ENCODE results near the gene ST8SIA2.

The ST8SIA2 gene

DNA sequence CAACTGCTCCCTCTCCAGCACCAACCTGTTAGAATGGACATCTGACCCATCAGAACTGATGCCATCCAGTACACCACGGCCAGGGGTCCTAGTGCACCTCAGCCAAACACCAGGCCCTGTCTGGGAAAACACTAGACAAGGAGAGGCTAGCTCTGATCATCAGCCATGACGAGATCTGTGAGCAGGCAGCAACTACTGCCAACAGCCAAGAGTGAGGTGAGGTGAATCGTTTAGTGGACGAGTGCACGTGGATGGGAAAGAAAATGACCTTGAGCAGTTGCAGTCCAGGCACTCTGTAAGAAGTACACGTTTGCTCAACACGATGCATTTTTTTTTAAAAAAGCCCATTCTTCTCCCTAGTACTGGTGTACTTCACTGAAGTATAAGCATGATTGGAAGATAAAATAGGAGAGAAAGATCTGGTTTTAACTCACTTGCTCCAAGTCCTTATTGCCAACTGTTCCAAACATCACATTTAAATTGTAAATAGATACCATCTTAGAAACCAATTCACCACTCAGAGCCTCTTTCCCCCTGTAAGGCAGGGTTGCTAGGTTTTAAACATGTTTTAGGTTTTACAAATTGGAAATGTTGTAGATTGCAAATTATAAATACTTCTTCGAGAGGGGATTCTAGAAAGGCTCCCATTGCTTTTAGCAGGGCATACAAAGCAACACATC is 5.7 kb downstream of the ST8SIA2 start:
- no peak for DNase-seq (ENCODE audit: low spot score)

DNA sequence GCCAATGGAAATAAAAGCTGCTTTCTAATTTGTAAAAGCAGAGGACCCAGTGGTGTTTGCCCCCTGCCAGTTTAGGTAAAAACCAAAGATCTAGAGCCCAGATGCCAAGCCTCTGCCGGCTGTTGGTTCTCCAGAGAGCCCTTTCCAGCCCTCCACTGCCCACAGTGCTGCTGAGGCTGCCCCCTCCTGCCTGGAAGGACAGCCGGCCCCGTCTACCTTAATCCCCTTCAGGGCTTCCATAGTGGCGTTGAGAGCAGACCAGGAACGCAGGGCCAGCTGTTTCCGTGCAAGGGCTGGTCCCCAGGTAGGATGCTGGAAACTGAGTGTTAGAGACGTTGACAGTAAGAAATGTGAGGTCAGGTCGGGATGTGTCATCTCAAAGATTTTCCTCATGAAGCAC is 6.9 kb downstream of the ST8SIA2 start:
- no peak for DNase-seq (ENCODE audit: low spot score)

DNA sequence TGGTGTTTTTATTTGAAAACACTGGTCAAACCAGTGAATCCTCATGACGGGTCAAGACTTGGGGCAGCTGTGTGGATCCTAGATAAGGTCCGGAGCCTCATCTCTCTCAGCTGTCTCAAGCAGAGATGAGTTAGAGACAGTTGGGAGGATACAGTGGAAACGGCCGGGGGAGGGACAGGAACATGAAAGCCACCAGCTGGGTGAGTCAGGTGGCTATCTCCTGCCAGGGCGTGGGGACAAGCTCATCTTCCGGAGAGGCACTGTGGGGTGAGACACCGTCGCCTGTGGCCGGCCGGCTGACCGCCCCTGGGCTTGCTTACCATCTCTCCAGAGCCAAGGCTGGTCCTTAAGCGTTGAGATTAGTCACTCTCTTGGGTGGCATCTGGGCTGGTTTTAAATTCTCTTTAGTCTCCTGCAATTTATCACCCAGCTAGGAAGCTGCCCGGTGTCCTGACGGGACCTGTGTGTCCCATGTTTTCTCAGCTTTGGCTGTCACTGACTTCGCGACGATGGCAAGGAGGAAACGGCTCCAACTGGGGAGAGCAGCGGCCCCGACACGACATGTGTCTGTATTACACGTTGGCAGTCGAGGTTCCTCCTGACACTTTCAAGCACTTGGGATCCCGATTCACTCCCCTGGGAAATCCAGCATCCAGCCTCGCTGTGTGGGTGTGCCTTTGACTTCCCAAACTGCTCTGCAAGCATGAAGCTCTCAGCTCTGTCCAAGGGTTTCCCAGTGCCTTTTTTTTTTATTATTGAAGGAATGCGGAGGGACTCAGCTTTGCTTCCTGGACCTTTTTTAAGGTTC is 7.5 kb downstream of the ST8SIA2 start:
- no peak for DNase-seq (ENCODE audit: low spot score)

DNA sequence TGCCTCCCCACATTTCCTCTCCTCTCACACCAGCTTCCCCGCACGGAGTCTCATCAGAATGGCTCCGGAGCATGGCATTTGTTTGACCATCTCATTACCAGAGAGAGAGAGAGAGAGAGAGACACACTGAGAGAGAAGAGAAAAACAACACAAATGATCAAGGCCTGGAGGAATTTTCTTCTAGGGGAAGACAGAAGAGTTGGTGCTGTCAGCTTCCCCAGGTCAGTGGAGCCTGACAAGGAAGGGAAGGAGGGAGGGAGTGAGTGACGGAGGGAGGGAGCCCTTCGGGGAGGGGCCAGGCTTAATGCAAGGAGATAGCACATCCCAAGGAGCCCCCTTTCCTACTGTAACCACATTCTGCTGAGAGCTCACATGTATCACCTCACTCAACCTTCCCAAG is 9.1 kb downstream of the ST8SIA2 start:
- DNase-seq (ENCODE audit: low spot score): no peak

DNA sequence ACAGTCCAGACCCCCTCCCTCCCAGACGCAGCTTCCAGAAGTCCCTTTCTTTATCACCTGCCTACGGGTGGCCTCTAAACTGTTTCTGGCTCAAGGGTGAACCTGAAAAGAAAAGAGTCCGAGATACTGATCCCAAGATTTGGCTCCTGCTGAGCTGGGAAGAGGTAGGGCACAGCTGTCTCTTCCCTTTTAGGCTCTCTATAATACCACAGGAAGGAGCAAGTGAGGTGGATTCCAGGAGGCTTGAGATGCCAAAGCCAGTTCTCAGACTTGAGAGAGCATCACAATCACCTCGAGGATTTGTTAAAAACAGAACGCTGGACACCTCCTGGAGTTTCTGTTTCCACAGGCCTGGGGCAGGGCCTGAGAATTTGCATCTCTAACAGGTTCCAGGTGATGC is 12.3 kb downstream of the ST8SIA2 start:
- no peak for DNase-seq (ENCODE audit: low spot score)

DNA sequence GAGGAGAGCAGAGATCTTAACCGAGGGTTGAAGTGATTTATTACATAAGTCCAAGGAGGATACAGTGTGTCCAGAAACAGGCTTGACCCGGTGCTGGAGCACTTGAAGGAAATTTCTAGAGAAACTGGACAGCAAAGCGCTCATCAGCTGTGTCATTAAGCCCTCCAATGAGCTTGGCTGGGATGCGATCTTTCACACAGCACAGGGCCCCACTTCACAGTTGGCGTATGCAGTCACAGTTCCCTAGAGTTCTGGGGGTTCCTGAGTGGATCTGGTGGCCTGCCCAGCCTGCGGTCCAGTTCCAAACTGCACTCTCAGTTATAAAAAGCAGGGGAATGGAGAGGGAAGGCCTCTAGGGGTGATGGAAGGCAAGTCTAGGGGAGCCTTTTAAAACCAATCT is 13.6 kb downstream of the ST8SIA2 start:
- no peak for DNase-seq (ENCODE audit: low spot score)

DNA sequence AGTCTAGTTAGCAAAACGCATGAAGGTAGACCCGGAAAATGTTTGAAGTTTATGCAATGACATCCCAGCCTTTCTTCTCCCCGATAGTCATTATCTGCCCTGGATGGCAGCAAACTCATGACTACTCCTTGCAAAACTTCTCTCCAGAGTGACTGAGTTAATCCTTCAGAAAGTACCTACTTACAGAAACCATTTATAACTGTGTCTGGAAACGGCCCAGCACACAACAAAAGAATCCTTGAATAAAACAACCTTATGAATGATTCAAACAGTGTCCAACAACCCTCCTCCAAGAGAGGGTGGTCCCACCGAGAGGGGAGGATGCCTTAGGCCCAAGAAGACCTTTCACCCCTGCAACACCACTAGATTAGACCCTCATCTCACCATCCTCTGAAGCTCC is 14.2 kb downstream of the ST8SIA2 start:
- DNase-seq (ENCODE audit: low spot score): no peak

DNA sequence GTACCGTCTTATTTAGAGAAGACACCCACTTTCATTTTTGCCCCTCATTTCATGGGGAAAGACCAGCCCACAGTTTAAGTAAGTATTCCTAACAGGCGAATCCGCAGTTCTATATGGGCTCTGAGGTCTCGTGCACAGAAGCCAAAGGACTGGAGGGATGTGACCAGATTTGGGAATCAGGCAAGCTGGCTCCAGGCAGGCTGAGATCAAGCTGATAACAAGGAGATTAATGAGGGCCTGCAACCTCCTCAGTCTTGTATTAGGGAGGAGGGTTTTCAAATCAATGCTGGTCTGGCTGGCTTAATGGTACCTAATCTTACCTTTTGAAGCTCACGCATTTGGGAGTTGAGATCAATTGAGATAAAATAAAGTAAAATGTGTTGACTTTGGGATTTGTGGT is 15.3 kb downstream of the ST8SIA2 start:
- DNase-seq (ENCODE audit: low spot score): no peak

DNA sequence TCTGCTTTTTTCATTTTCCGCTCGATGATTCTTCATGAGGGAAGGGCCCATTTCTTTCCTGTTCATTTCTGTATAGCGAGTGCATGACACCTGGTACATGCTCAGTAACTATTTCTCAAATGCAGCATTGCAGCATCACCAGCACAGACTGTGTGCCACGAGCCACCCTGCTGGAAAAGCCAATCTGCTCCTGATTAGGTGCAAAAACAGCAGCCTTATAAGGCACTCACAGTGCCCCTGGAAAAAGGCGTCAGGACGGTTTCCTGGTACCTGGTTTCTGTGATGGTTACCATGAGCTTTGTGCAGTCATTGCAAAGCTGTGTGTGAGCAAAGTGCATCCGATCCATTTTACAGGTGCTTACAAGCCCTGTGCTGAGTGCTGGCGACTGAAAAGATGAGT is 15.8 kb downstream of the ST8SIA2 start:
- DNase-seq (ENCODE audit: low spot score): no peak

DNA sequence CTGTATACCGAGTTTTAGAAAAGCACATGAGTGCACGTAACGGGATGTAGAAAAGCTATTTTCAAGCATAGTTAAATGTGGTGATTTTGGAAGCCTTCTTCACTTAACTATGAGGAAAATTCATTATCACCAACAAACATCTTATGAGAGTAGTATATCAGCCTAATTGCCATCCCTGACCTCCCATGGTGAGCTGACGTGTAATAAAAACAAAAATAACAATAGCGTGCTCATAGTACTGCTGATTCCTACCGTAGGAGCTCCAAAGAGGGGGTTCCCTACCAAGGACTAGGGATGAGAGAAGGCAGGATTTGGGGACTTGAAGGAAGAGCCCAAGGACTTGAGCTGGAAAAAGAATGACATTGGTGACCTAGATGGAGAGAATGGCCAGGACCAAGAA is 16.9 kb downstream of the ST8SIA2 start:
- DNase-seq (ENCODE audit: low spot score): no peak

DNA sequence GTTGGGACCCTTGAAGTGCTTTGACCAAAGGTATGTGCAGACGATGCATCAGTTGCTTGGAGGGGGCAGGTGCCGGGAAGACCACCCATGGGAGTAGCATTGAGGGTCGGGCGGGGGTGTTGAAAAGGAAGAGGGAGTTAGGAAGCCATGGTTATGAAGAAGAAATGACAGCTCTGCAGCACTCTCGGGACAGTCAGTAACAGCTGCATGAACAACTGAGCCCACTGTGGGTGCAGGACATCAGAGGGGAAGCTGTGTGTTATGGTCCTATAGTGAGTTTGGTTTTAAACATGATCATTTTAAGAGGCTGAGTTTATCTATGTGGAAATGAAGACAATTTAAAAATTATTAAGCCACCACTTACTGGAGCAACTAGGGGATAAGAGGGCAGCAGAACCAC is 17.6 kb downstream of the ST8SIA2 start:
- DNase-seq (ENCODE audit: low spot score): no peak

DNA sequence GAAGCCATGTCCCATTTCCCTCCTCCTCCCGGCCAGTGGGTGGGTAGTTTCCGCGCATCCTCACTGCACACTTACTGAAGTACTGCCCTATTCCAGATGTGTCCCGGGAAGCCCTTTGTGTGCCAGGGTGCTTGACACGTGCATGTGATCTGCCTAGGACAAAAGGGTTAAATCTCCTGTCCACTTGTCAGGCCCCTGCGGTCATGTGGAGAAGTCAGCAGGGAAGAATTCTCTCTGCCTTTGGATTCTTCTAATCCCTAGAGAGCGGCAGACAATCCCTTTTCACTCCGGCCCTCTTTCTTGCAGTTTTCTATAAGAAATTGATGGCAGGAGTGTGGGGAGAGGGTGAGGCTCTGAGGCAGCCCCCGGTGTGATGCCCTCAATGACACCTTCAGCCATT is 19.8 kb downstream of the ST8SIA2 start:
- no peak for DNase-seq (ENCODE audit: low spot score)

DNA sequence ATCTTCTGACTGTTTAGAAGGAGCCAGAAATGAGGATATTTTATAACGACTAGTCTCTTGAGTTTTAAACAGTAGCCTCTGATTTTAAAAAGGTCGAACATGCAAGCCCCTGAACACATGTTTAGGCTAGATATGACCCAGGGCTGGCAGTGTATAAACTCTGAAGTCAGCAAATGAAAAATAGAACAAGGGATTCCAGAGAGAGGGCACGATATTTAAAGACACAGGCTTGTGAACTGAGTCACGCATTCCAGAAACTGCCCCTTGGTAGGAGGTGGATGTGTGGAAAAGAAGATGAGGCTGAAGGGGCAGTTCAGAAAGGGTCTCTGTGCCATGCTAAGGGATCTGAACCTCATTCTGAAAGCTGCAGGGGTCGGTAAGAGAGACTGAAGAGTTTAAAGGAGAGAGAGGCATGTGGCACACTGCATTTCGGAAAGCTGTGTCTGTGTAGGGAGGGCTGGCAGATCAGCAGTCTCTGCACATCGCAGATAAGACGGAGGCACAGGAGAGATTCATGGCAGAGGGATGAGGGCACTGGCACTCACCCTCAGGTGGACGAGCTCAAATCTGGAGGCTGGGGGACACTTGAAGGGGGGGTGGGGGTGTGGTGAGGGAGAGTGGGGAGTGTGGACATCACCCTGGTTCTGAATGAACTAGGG is 22.1 kb downstream of the ST8SIA2 start:
- DNase-seq (ENCODE audit: low spot score): no peak

DNA sequence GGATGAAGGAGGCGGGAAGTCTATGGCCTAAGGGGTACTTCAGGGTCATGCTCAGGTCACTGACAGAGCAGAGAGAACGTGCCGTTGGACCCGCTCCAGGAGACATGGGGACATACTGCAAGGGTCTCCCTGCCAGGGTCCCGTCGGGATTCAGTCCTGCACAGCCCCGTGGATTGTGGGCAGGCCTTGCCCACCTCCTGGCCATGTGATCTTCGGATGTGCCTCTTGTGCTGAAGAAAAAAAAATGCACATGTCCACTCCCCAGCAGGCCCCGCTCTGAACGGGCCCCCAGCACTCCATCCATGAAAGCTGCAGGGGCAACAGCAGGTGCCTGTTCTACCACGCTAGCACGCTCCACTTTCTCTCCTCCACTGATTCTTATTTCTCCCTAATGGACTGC is 22.9 kb downstream of the ST8SIA2 start:
- DNase-seq (ENCODE audit: low spot score): no peak

DNA sequence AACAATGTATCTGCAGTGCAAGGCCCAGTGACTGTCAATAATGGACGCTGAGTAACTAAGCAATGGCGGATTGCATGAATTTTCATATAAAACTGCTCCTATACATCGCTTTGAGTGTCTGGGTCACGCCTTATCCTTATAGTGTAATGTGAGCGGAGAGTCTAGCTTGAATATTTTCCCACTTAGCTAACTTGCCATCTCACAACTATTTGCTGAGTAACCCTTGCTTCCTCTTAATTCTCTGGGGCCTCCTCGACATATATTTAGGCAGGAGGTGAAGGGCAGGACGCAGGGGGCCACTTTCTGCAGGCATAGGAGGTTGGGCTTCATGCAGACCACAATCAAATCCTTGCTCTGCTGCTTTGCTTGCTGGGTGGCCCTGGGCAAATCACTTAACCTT is 24.0 kb downstream of the ST8SIA2 start:
- no peak for DNase-seq (ENCODE audit: low spot score)

DNA sequence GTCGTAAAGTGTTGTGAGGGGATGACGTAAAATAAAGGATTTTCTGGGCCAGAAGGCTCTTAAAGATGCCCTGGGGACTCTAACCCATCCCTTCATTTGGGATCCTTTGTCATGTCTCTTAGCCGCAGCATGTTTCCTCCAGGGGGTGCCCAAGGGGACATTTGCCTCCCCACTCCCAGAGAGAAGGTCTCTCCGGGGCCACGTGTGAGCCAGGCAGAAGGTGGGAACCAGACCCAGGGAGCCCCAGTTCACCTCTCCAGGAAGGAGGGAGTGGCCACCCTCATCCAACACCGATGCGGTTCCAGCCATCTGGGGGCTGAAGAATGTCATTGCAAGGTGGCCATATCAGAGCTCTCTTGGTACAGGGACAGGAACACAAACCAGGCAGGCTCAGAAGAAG is 25.2 kb downstream of the ST8SIA2 start:
- DNase-seq (ENCODE audit: low spot score): no peak

DNA sequence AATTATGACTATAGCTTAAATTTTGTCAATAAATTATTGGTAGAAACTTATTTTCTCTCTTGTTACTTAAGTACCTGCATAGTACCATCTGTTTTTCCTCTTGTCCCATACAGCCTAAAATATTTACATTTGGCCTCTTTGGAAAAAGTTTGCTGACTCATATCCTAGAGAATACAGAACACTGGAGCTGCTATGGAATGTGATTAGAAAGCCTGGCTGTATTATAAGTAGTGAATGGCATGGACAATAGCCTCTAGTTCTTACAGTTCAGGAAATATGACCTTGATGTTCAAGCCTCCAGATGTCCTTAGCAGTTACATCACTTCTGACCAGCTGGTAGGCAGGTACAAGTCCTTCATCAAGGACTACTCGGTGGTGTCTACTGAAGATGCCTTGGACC is 28.3 kb downstream of the ST8SIA2 start:
- DNase-seq (ENCODE audit: low spot score): no peak

DNA sequence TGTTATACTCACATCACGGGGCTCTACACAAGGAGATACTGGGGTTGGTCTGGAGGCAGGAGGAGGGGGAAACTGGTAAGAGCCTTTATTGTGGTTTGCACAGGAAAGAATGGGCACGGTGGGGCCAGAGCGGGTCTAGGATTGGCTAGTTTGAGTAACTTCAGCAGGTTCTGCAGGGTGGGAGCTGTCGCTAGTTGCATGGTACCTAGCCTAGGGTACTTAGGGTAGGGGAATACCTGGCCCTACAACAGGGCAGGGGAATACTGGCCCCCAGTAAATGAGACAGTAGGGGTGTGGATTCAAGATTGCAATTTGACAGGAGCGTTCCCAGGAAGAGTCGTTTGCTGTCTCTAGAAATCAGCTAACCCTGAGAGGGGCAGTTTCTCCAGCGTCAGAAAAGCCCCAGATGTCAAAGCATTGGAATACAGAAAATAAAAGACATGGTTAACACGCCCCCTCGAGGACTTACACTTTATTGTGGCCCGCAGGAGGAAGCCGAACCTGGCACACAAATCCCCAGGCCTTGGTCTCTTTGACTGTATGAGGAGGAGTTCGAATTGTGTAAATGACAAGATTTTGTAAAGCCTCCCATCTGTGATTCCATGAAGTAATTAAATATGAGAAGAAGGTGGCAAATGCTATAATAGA is 32.0 kb downstream of the ST8SIA2 start:
- DNase-seq (ENCODE audit: low spot score): no peak

DNA sequence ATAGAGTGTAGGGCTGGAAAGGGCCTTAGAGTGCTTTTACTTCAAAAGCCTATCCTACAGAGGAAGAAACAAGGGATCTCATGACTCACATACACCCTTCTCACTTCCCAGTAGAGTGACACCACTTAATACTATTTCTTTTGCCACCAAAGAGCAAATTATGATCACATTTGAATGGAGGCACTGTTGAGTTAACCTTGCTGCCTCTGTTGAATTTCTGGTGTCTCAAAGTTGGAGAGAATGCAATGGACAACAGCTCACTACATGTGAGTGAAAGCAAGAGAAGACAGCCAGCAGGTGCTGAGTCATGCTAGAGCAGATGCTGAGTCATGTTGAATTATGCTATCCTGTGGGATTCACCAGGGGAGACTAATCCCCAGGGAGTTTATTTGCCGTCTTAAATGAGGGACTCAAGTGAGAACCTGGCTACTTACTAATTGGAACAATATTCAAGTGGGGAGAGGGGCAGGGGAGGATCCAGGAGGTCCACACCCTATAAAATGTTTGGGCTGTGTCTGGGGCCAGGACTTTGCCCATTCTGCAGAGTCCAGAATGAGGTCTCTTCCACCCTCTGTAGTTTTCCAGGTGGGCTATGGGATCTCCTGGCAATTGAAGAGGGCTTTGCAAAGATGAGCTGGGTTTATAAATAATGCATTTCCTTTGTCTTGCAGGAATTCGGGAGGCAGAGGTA is 35.8 kb downstream of the ST8SIA2 start:
- no peak for DNase-seq (ENCODE audit: low spot score)

DNA sequence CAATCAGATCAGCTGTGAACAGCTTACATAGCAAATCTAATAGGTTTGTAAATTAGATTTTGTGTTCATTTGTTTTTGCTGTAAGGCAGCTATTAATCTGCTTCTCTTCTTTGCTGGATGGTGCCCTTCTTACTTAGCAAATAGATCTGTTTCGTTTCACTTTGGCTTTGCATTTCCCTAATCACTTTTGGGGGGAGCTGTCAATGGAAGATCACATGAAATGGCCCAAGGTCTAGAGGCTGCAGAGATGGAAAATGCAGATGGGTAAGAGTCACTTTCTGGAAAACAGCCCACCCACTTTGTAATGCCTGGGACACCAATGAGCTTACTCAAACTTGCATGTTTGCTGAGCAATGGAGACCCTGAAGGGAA is 36.4 kb downstream of the ST8SIA2 start:
- no peak for DNase-seq (ENCODE audit: low spot score)

DNA sequence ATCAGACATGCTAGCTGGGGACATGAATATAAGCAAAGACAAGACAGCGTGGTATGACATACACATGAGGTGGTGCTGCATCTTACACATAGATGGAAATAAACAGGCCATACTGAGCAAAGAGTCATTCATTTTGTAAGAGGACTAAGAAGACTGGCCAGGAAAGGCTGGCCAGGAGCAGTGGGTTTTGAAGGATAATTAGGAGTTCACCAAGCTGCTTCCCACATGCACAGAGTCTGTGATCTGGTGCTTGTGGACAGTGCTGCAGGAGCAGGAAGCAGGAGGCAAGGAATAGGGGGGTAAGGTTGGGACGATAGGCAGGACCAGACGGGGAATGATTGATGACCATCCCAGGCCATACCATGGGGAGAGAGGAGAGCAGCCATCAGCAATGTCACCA is 41.5 kb downstream of the ST8SIA2 start:
- DNase-seq (ENCODE audit: low spot score): no peak

DNA sequence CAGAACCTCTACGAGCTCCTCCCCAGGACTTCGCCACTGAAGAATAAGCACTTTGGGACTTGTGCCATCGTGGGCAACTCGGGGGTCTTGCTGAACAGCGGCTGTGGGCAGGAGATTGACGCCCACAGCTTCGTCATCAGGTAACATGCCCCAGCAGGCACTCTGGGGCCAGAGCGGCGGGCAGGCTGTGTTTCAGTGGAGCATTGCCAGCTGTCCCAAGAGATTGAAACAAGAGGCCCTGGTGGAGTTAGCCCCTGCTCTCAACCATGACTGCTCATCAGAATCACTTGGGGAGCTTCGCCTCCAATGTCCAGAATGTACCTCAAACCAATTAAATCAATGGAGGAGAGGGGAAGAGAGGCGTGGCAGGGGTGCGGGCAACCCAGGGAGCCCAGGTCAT is 44.8 kb downstream of the ST8SIA2 start:
- DNase-seq (ENCODE audit: low spot score): no peak
